ENCODE results near the gene ZIC4.

Gene ZIC4

DNA sequence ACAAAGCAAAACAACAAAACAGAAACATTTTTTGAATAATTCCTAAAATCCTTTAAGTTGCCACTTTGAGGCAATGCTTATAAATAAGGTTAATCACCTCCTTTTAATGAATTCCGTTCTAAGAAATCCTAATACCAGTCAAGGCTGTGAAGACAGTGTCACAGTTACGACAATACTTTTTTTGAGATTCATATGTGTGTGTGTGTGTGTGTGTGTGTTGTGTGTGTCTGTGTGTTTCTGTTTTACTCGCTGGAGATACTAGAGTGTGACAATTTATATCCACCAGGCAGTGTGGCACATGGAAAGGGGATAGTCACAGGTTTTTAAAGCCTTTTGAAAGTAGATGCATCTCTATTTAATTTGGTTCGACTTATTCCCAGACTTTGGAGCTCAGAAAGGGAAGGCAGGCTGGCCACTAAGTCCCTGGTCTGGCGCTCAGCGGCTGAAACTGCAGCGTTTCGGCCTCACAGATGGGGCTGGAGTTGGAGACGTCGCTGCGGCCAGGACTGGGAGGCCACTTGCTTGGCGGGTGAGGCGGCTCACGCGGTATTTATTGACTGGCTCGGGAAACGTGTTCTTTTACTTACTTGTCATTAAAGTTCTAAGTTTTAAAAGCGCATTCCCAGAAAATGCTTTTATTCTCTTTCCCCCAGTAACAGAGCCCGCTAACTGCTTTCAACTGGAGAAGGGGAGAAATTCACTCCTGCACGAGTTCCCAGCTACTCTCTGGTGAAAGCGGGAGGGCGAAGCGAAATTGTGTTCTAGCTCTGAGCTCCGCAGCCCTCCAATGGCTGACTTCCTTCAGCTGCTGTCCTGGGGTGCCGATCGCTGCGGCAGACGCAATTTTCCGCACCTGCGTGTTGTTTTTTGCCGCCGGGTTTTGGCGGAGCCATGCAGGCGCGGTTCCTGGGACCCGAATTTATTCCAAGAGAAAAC lies 16.5 kb upstream of the ZIC4 start:
- no peak for DNase-seq
- TF ChIP-seq POLR2A (IDR thresholded peaks at IDR 0.05; ENCODE audit: low read length) (no peak), GATA1 (IDR thresholded peaks at IDR 0.05; ENCODE audit: low read depth, low read length) (no peak)

GRCh38 chr3:147422196-147422595 lies 15.9 kb upstream of the ZIC4 start:
- no peak for TF ChIP-seq POLR2A (IDR thresholded peaks at IDR 0.05; ENCODE audit: low read length)
- no peak for TF ChIP-seq GATA1 (IDR thresholded peaks at IDR 0.05; ENCODE audit: low read depth, low read length)

GRCh38 chr3:147421184-147421912 lies 15.0 kb upstream of the ZIC4 start:
- DNase-seq = no peak
- no peak for TF ChIP-seq POLR2A (IDR thresholded peaks at IDR 0.05; ENCODE audit: low read length)
- no peak for TF ChIP-seq GATA1 (IDR thresholded peaks at IDR 0.05; ENCODE audit: low read depth, low read length)

More at GRCh38 chr3:147422196-147422595, 15.9 kb upstream of the ZIC4 start:
- DNase-seq = no peak

GRCh38 chr3:147420353-147421183 lies 14.2 kb upstream of the ZIC4 start:
- TF ChIP-seq GATA1 (IDR thresholded peaks at IDR 0.05; ENCODE audit: low read depth, low read length) = no peak
- DNase-seq = no peak

GRCh38 chr3:147419781-147420224 lies 13.5 kb upstream of the ZIC4 start:
- no peak for DNase-seq
- no peak for TF ChIP-seq POLR2A (IDR thresholded peaks at IDR 0.05; ENCODE audit: low read length)
- no peak for TF ChIP-seq GATA1 (IDR thresholded peaks at IDR 0.05; ENCODE audit: low read depth, low read length)

DNA sequence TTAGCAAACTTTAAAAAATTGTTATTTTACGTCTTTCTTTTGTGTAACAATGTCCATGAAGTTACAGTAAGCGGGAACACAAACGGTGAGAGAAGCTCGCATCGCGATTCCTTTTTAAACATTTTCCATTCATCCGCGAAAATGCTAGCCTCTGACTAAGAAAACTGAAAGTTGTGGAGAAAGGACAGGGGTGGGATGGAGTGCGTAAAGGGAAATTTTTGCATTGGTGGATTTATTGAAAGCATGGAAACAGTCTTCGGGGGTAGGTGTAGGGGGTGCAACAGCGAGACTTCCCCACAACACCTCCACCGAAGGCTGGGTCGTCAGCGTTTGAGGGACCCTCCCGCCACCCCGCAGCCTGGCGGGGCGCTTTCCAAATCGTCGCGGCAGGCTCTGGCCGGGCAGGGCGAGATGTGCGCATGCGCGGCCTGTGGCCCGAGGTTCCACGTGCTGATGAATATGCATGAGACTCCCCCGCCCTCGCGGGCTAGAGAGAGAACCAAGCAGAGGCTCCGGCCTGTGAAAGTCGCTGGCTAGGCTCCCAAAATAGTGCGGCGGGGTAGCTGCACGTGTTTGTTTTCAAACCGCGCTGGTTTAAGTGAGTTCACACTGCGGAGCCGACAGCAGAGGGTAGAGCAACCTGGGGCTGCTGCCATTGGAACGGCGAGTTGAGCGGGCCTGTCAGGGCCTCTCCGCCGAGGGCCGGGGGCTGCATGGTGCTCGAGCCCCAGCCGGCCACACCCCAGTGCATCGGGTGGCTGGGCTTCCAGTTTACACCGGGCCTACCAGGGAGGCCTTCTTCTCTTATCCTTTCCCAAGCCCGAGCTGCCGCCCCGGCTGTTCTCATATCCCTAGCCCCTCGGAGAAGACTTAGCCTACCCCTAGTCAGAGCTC lies 12.7 kb upstream of the ZIC4 start:
- DNase-seq = peak; percentile 21 to 23
- TF ChIP-seq GATA1 (IDR thresholded peaks at IDR 0.05; ENCODE audit: low read depth, low read length) (no peak), POLR2A (IDR thresholded peaks at IDR 0.05; ENCODE audit: low read length) (no peak)

GRCh38 chr3:147418371-147418781 lies 12.0 kb upstream of the ZIC4 start:
- DNase-seq = no peak
- TF ChIP-seq POLR2A (IDR thresholded peaks at IDR 0.05; ENCODE audit: low read length) (no peak), GATA1 (IDR thresholded peaks at IDR 0.05; ENCODE audit: low read depth, low read length) (no peak)

DNA sequence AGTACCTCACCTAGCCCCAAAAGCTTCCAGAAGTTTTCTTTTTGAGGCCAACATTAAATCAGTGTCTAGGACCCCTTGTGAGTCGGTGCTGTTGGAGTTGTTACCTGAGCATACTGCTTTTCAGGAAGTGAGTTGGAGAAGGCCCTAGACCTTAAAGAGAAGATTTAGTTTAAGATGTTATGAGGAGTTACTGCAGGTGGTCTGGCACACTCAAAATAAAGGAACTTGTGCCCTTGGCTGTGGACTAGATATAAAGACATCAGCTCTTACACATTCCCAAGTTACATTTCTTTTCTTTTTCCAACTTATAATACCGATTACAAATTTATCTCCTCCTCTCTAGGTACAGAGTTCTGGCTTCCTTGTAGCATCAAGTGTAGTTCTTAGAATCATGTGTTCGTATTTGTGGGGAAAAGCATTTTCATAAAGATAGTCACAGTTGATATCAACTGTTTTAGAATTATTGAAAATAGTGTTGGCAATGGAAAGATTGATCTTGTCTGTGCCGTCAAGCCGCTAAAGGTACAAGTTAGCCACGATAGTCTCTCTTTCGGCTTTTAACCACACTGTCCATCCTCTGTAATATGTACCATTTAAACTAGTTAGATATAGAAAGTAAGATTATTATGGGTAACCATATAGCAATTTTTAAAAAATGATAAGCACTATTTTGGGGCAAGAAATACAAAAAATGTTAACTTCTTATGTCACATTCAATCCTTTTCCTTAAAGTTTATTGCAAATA lies 11.4 kb upstream of the ZIC4 start:
- TF ChIP-seq GATA1 (IDR thresholded peaks at IDR 0.05; ENCODE audit: low read depth, low read length) = no peak
- no peak for TF ChIP-seq POLR2A (IDR thresholded peaks at IDR 0.05; ENCODE audit: low read length)
- DNase-seq = no peak

DNA sequence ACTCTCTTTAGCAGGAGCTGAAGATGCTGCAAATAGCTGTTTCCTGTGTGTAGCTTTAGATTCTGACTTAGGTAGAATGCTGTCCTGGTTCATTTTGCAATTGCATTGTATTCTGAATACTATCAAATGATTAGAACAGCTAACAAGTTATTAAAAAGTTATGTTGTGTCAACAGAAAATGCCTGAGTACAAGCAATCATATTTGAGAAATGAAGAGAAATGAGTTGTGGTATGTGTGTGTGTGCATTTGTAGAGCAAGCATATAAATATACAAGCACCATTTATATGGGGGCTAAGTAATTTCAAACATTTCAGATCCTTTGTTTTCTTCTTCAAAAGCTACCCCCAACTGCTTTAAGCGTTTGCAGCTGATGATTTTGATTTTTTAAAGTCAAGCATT lies 10.6 kb upstream of the ZIC4 start:
- DNase-seq = no peak
- TF ChIP-seq POLR2A (IDR thresholded peaks at IDR 0.05; ENCODE audit: low read length) (no peak), GATA1 (IDR thresholded peaks at IDR 0.05; ENCODE audit: low read depth, low read length) (no peak)

- no peak for DNase-seq
- TF ChIP-seq GATA1 (IDR thresholded peaks at IDR 0.05; ENCODE audit: low read depth, low read length) (no peak), POLR2A (IDR thresholded peaks at IDR 0.05; ENCODE audit: low read length) (no peak)
These were observed 9.5 kb upstream of the ZIC4 start for GRCh38 chr3:147415874-147416273.

GRCh38 chr3:147415286-147415685 lies 8.9 kb upstream of the ZIC4 start:
- no peak for DNase-seq
- TF ChIP-seq GATA1 (IDR thresholded peaks at IDR 0.05; ENCODE audit: low read depth, low read length) (no peak), POLR2A (IDR thresholded peaks at IDR 0.05; ENCODE audit: low read length) (no peak)
